Transverse colon (tissue), 4 donors: ENCODE measurements around the gene TRMU. TPM values are rescaled to one million over a fixed set of nuclear protein-coding genes. Genes with fewer than 3 reads are reported as not detected.

ENCODE experiments used
- DNase-seq: peaks from one replicate; pipeline ENCODE4 v3.0.0-alpha.2; 2019
- H3K27ac ChIP-seq, 4 donors: fragments of 200-600 bp; sonication (generic); 2 replicates each; pipeline ENCODE4 v1.5.1; 2016 to 2018; ENCODE audit warnings: inconsistent platforms in 4 of 4
- H3K27me3 ChIP-seq: fragments of 200-600 bp; sonication (generic); 2 replicates; pipeline ENCODE4 v1.5.1; 2017; ENCODE audit warnings: inconsistent platforms
- H3K36me3 ChIP-seq, 4 donors: fragments of 200-600 bp; sonication (generic); 2 replicates each; pipeline ENCODE4 v1.5.1; 2017 to 2019; ENCODE audit warnings: inconsistent platforms in 4 of 4
- H3K4me1 ChIP-seq, 4 donors: fragments of 200-600 bp; sonication (generic); 2 replicates each; pipeline ENCODE4 v1.5.1; 2017 to 2020; ENCODE audit warnings: inconsistent platforms in 4 of 4
- H3K4me3 ChIP-seq, 4 donors: fragments of 200-600 bp; sonication (generic); 1 replicate in 1 of 4; 2 replicates in 3 of 4; pipeline versions ENCODE4 v1.5.1 to v1.6.1; 2017 to 2019; ENCODE audit warnings: inconsistent platforms in 4 of 4
- H3K9me3 ChIP-seq, 2 donors: fragments of 200-600 bp; sonication (generic); 2 replicates each; pipeline ENCODE4 v1.5.1; 2017 to 2019; ENCODE audit warnings: inconsistent platforms in 2 of 2
- EP300 ChIP-seq: sonication (generic); formaldehyde crosslinking; IDR thresholded peaks from one replicate; pipeline ENCODE4 v1.6.1; 2017; ENCODE audit warnings: antibody characterized with exemption, low read depth
- POLR2A ChIP-seq: fragments of 450-650 bp; IDR thresholded peaks from one replicate; pipeline ENCODE4 v1.6.1; 2016; ENCODE audit warnings: antibody characterized with exemption, mild to moderate bottlenecking, moderate library complexity
- POLR2AphosphoS5 ChIP-seq, 3 donors: sonication (generic); formaldehyde crosslinking; IDR thresholded peaks; one replicate each; pipeline ENCODE4 v1.6.1; 2016; ENCODE audit warnings: antibody characterized with exemption in 3 of 3
- WGBS, 2 donors: methylation state at CpG; one replicate each; pipeline ENCODE4 v1.1.5; 2018; ENCODE audit warnings: low coverage in 1 of 2; 5-methylcytosine and 5-hydroxymethylcytosine counted together
- in situ Hi-C, 4 donors: fragments of 200-750 bp; cut with MboI; loops; one replicate each; pipeline versions ENCODE4 v1.15.0 to v1.15.1; 2017; ENCODE audit warnings: low sequenced_read_pairs in 3 of 4, low pct_ligation_motif_present in 1 of 4, low pct_unique_long_range_greater_than_20kb in 1 of 4
- intact Hi-C: fragments of 100-400 bp; cut with DNase I; formaldehyde crosslinking; loops from one replicate; pipeline ENCODE4 v1.15.1; 2023; ENCODE audit warnings: low total_unique reads
- total RNA-seq, 4 donors: library from RNA; depleted of rRNA; stranded (reverse); fragments of >200 nt; gene quantifications; one replicate each; pipeline ENCODE4 v1.1.0, GENCODE V29; 2016
- TF ChIP-seq, protein P1 (sequence below), 5 experiments: fragments of 200-600 bp in 3 of 5; fragments of 450-650 bp in 2 of 5; sonication (generic) in 3 of 5; IDR thresholded peaks; 1 replicate in 2 of 5; 2 replicates in 3 of 5; pipeline ENCODE4 v1.5.1; 2016 to 2017; ENCODE audit warnings: antibody characterized with exemption in 5 of 5, inconsistent platforms in 3 of 5, mild to moderate bottlenecking in 2 of 5, moderate library complexity in 1 of 5

TRMU gene
- total RNA-seq, 4 donors from 2014 or later: 33.7 to 90.0 (median 38.5) TPM

DNA sequence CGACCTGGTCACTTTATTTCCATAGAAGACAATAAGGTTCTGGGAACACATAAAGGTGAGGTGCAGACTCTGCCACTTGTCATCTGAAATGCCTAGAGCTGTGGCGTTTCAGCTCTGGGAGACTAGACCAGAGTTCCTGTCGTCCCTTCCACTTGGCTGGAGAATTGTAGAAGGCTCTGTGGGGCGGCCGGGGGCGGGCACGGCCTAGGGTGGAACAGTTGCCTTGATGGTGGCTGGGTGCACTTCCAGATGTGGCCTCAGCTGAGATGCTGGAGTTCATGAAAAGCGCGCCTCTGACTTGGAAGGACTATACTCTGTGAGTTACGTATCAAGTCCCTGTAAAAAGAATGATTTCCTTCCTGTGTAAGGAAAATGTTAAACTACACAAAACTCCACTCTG is 16.8 kb downstream of the TRMU start:
- H3K4me3 ChIP-seq: no peak overlapping the region
- intact Hi-C loops: no loop called here
- no peak for TF ChIP-seq POLR2A
- no peak for TF ChIP-seq EP300
- no peak for TF ChIP-seq POLR2AphosphoS5 (IDR thresholded peaks at IDR 0.05)
- TF ChIP-seq, protein P1, sequence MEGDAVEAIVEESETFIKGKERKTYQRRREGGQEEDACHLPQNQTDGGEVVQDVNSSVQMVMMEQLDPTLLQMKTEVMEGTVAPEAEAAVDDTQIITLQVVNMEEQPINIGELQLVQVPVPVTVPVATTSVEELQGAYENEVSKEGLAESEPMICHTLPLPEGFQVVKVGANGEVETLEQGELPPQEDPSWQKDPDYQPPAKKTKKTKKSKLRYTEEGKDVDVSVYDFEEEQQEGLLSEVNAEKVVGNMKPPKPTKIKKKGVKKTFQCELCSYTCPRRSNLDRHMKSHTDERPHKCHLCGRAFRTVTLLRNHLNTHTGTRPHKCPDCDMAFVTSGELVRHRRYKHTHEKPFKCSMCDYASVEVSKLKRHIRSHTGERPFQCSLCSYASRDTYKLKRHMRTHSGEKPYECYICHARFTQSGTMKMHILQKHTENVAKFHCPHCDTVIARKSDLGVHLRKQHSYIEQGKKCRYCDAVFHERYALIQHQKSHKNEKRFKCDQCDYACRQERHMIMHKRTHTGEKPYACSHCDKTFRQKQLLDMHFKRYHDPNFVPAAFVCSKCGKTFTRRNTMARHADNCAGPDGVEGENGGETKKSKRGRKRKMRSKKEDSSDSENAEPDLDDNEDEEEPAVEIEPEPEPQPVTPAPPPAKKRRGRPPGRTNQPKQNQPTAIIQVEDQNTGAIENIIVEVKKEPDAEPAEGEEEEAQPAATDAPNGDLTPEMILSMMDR (IDR thresholded peaks at IDR 0.05): no peak
- H3K27ac ChIP-seq: no peak overlapping the region
- in situ Hi-C loops: loop anchor here in 1 of 4 donors (10.0 kb wide), 1 partner anchor 193 kb away; no protein-coding TSS in a partner anchor
- no peak for DNase-seq
- no peaks in the 10 kb centered on the region for H3K4me1 ChIP-seq
- WGBS, 2 donors: 95% methylated on average over 7 of the region's 10 CpGs; no CpG with 5 or more reads in 1 of the 2 donors
- H3K27me3 ChIP-seq: no peaks in the 10 kb centered on the region
- H3K36me3 ChIP-seq: peaks cover 0 to 57% (median 27%) of the 10 kb centered on the region in 4 donors
- no peaks in the 10 kb centered on the region for H3K9me3 ChIP-seq

DNA sequence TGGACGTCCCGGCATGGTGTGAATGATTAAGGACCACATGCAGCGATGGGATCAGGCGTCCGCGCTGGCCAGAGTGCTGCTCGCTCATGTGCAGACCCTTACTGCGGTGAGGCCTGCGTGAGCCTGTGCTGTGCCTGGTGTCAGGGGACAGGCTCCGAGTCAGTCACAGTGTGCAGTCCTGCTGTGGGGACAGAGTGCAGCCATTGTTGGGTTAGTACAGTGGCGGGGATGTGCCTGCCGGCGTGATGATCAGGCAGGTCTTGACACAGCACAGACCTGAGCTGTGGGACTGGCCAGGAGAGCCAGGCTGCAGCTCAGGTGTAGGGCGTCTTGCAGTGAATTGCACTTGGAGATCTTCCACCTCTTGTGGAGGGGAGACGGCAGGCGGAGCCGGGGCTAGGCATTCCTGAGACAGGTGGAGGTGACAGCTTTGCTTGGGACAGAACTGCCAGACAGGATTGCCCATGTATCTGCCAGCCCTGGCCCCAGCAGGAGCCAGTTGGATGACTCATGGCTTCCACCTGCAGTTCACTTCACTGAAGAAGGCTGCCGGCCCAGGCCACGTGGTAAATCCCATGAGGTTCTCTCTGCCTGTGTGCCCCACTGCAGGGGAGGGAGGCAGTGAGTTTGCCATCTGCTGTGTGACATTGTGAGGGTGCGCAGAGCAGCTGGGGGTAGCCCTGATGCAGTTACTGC is 17.3 kb downstream of the TRMU start:
- no peaks in the 10 kb centered on the region for H3K9me3 ChIP-seq
- no peaks in the 10 kb centered on the region for H3K4me1 ChIP-seq
- no peaks in the 10 kb centered on the region for H3K27me3 ChIP-seq
- TF ChIP-seq, protein P1 (IDR thresholded peaks at IDR 0.05): no peak
- no peak for TF ChIP-seq POLR2A
- no peak for TF ChIP-seq EP300
- TF ChIP-seq POLR2AphosphoS5 (IDR thresholded peaks at IDR 0.05): no peak
- peak; percentile 6 for DNase-seq
- no peak overlapping the region for H3K4me3 ChIP-seq
- intact Hi-C loops (no loop called here), in situ Hi-C loops (loop anchor here in 1 of 4 donors (10.0 kb wide), 1 partner anchor 192 kb away; no protein-coding TSS in a partner anchor)
- peaks cover 0 to 52% (median 24%) of the 10 kb centered on the region in 4 donors for H3K36me3 ChIP-seq
- 72% methylated on average over 20 of the region's 20 CpGs; no CpG with 5 or more reads in 1 of the 2 donors for WGBS, 2 donors
- no peak overlapping the region for H3K27ac ChIP-seq

DNA sequence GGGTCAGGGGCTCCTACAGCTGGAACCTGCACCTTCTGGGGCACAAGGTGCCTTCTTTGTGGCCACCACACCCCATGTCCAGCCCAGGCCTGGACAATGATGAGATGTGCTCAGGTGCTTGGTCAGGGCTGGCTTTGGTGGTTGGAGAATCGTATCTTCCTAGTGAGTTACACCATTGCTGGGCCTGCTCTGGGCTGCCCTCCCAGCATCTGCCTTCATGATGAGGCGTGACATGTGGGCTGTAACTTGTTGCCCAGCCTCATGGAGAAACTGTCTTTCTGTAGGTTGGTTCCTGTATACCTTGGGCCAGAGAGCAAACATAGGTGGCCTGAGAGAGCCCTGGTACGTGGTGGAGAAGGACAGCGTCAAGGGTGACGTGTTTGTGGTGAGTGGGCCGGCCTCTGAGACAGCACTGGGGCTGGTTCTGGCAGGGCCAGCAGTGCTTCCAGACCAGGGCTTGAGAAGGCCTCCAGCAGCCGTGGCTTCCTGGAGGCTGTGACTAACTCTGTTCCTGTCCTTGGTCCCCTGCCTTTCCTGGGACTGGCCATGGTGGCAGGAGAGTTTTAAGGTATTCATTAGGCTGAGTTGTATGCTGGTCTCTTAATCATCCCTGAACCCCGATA is 18.1 kb downstream of the TRMU start:
- Histone ChIP-seq H3K4me1 (no peaks in the 10 kb centered on the region), H3K4me3 (no peak overlapping the region), H3K9me3 (no peaks in the 10 kb centered on the region), H3K27ac (no peak overlapping the region), H3K36me3 (peaks cover 0 to 45% (median 20%) of the 10 kb centered on the region in 4 donors), H3K27me3 (no peaks in the 10 kb centered on the region)
- 88% methylated on average over 8 of the region's 8 CpGs; no CpG with 5 or more reads in 1 of the 2 donors for WGBS, 2 donors
- no peak for DNase-seq
- in situ Hi-C loops (loop anchor here in 1 of 4 donors (10.0 kb wide), 1 partner anchor 191 kb away; no protein-coding TSS in a partner anchor), intact Hi-C loops (no loop called here)
- no peak for TF ChIP-seq POLR2AphosphoS5 (IDR thresholded peaks at IDR 0.05)
- TF ChIP-seq EP300: no peak
- TF ChIP-seq POLR2A: no peak
- TF ChIP-seq, protein P1 (IDR thresholded peaks at IDR 0.05): no peak

DNA sequence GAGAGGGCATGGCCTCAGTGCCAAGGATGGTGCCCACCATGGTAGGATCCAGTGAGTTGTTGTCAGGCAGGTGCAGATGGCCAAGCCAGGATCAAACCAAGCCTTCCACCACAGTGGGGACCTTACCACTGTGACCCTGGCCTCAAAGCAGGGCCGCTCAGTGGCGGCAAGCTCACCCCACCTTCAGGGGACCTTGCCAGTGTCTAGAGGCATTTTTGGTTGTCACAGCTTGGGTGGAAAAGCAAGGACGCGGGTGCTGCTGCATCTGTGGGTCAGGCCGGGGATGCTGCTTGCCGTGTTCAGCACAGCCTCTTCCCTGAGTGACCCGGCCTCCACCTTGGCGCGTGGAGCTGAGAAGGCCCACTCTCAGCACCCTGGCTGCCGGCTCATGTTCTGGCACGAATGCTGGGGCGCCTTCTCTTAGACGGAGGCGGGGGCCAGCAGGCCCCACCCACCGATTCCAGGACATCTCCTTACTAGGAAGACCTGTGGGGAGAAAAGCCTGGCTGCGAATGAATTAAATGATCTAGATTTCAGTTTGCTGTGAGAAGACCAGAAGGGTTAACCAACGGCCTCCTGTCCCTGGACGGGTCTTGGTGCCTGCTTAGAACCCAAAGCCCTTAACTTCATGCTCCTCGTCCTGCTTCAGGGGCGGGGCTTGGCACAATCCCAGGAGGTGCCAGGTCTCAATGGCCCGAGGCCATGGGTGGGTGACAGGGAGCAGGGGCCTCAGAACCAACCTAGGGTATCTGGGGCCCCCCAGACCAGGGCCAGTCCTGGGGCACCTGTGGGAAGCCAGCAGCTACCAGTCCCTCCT is 18.9 kb downstream of the TRMU start:
- peak; percentile 6 for DNase-seq
- H3K27ac ChIP-seq: no peak overlapping the region
- peaks cover 0 to 40% (median 19%) of the 10 kb centered on the region in 4 donors for H3K36me3 ChIP-seq
- H3K27me3 ChIP-seq: no peaks in the 10 kb centered on the region
- 83% methylated on average over 21 of the region's 21 CpGs; no CpG with 5 or more reads in 1 of the 2 donors for WGBS, 2 donors
- H3K4me3 ChIP-seq: no peak overlapping the region
- intact Hi-C loops: no loop called here
- in situ Hi-C loops: loop anchor here in 1 of 4 donors (10.0 kb wide), 1 partner anchor 190 kb away; no protein-coding TSS in a partner anchor
- TF ChIP-seq EP300: no peak
- TF ChIP-seq, protein P1 (IDR thresholded peaks at IDR 0.05): no peak
- TF ChIP-seq POLR2AphosphoS5 (IDR thresholded peaks at IDR 0.05): no peak
- no peak for TF ChIP-seq POLR2A
- H3K9me3 ChIP-seq: no peaks in the 10 kb centered on the region
- no peaks in the 10 kb centered on the region for H3K4me1 ChIP-seq
